ENCODE data around the gene RALGPS2. TPM values are rescaled to one million over a fixed set of nuclear protein-coding genes. Genes with fewer than 3 reads are reported as not detected.
A peak's percentile ranks its signal among the peaks of the same experiment; 100 is the strongest.
"Not testable (repeated sequence)": the region's sequence is repeated elsewhere in the genome, so short reads cannot be mapped to it uniquely, and the experiment has no call there.

RALGPS2 gene
- total and polyA plus RNA-seq, 2 of the 13 experiments (the other 11 are each of a cell fraction or from before 2014, with no cell fraction given): 15.6 to 36.0 TPM

DNA sequence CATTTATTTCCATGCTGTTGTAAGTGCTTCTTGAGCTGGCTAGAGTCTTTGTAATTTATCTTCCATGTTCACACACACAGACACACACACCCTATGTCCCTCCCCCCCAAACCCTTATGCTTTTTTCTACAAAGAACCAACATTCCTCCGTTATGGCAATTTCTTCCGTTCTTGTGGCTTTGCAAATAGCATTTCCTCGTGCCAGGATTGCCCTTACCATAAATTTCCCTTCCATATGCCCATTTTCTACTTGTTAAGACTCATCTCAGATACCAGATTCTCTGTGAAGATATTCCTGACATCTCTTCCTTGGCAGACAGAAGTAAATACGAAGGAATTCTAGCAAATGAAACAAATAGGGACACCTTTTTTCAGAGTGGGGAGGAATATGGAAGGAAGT, 26.0 kb downstream of the RALGPS2 start (continued):
- TF ChIP-seq, protein P1, sequence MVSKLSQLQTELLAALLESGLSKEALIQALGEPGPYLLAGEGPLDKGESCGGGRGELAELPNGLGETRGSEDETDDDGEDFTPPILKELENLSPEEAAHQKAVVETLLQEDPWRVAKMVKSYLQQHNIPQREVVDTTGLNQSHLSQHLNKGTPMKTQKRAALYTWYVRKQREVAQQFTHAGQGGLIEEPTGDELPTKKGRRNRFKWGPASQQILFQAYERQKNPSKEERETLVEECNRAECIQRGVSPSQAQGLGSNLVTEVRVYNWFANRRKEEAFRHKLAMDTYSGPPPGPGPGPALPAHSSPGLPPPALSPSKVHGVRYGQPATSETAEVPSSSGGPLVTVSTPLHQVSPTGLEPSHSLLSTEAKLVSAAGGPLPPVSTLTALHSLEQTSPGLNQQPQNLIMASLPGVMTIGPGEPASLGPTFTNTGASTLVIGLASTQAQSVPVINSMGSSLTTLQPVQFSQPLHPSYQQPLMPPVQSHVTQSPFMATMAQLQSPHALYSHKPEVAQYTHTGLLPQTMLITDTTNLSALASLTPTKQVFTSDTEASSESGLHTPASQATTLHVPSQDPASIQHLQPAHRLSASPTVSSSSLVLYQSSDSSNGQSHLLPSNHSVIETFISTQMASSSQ (IDR thresholded peaks at IDR 0.05; ENCODE audit: low read depth): no peak
- TF ChIP-seq, protein P1 (CRISPR knock-in tag; IDR thresholded peaks at IDR 0.05; ENCODE audit: borderline replicate concordance): no peak

GRCh38 chr1:178752891-178753290, 27.8 kb downstream of the RALGPS2 start:
- H3K9me3 ChIP-seq (ENCODE audit: low read length): no peaks in the 10 kb centered on the region
- H3K27ac ChIP-seq (ENCODE audit: extremely low read length, insufficient read depth, low read length): no peak overlapping the region
- H3K4me3 ChIP-seq (replicated peaks in 1 of 3; ENCODE audit: insufficient read depth in 1 of 3, low read depth in 2 of 3, low read length in 3 of 3): no peak overlapping the region
- no peak overlapping the region for H3K9ac ChIP-seq (ENCODE audit: insufficient read depth, low read depth, low read length)
- no peak overlapping the region for H3K4me2 ChIP-seq (ENCODE audit: low read depth, low read length)
- H3K27me3 ChIP-seq (ENCODE audit: control insufficient read depth in 1 of 2, insufficient read depth in 2 of 2, low read length in 2 of 2): no peaks in the 10 kb centered on the region
- H3K36me3 ChIP-seq (replicated peaks in 1 of 2; ENCODE audit: control insufficient read depth in 1 of 2, insufficient read depth in 2 of 2, low read length in 2 of 2): no peaks in the 10 kb centered on the region; a peak in 1 of 5 replicates
- peaks cover 8% of the 10 kb centered on the region for H3K4me1 ChIP-seq (ENCODE audit: insufficient read depth, low read length)
- ChIA-PET POLR2A (interaction anchor here (1.2 to 1.6 kb wide), 2 partner anchors 210 to 211 kb away, joined by 4 to 5 read pairs (median 4); no protein-coding TSS in a partner anchor), CTCF (ENCODE audit: low intra/inter-chr PET ratio, low total read pairs) (interaction anchor here (0.9 to 3.2 kb wide), 6 partner anchors 211 to 442 kb away, joined by 3 to 28 read pairs (median 3); no protein-coding TSS in a partner anchor)
- no TSS peak for BruUV-seq (replicated peaks)
- DNase-seq (ENCODE audit: low spot score) (peak; percentile 20), FAIRE-seq (no peak), ATAC-seq (peak; percentile 61; the same call in 2 of the 3 replicates)
- H3K79me2 ChIP-seq (ENCODE audit: insufficient read depth, low read length): peaks cover 35% of the 10 kb centered on the region
- WGBS (ENCODE audit: low lambda C conversion rate): 57% methylated on average over 2 of the region's 2 CpGs
- intact Hi-C loops (cut with micrococcal nuclease; ENCODE audit: unreplicated experiment) (loop anchor here (1.0 kb wide), 3 partner anchors 28 to 221 kb away; partner anchors contain the start of gene RALGPS2), in situ Hi-C loops (cut with HindIII; ENCODE audit: extremely low pct_ligation_motif_present, low pct_unique_long_range_greater_than_20kb) (loop anchor here (5.0 to 25.0 kb wide), 2 partner anchors 221 to 609 kb away; partner anchors contain the start of gene AXDND1)
- H4K20me1 ChIP-seq (ENCODE audit: insufficient read depth, low read length): peaks cover 8% of the 10 kb centered on the region; the same call in 1 of the 2 replicates
- no peak overlapping the region for H2AFZ ChIP-seq (ENCODE audit: low read length)
- peak; percentile 11; the same call in 1 of the 2 replicates for TF ChIP-seq GATAD2A (CRISPR knock-in tag; IDR thresholded peaks at IDR 0.05)
- TF ChIP-seq SKI (IDR thresholded peaks at IDR 0.05; ENCODE audit: partially characterized antibody): peak; percentile 64
- no peak for TF ChIP-seq ZNF225 (CRISPR knock-in tag; IDR thresholded peaks at IDR 0.05)
- no peak for TF ChIP-seq SOX13 (IDR thresholded peaks at IDR 0.05)
- TF ChIP-seq SOX13 (CRISPR knock-in tag; conservative IDR thresholded peaks at IDR 0.05 in 1 of 2, IDR thresholded peaks at IDR 0.05 in 1 of 2): 0 out of 4 replicates have a peak, but pooled peaks of 1 of the 2 experiments have one; percentile 9
- 0 out of 2 replicates have a peak, but pooled peaks have one; percentile 17 for TF ChIP-seq MIXL1 (CRISPR knock-in tag; IDR thresholded peaks at IDR 0.05)
- TF ChIP-seq RARA (CRISPR knock-in tag; IDR thresholded peaks at IDR 0.05): peak; percentile 82
- TF ChIP-seq MZF1 (CRISPR knock-in tag; IDR thresholded peaks at IDR 0.05; ENCODE audit: borderline replicate concordance): no peak
- 0 out of 2 replicates have a peak, but pooled peaks have one; percentile 21 for TF ChIP-seq FOXA3 (CRISPR knock-in tag; IDR thresholded peaks at IDR 0.05)
- no peak for TF ChIP-seq ZNF24 (IDR thresholded peaks at IDR 0.05)

GRCh38 chr1:178754655-178755256, 29.7 kb downstream of the RALGPS2 start:
- CTCF ChIA-PET (ENCODE audit: low intra/inter-chr PET ratio, low total read pairs): interaction anchor here (2.4 to 3.2 kb wide), 2 partner anchors 212 to 221 kb away, joined by 13 to 28 read pairs; no protein-coding TSS in a partner anchor
- in situ Hi-C loops (cut with HindIII; ENCODE audit: extremely low pct_ligation_motif_present, low pct_unique_long_range_greater_than_20kb): loop anchor here (5.0 to 25.0 kb wide), 2 partner anchors 222 to 608 kb away; partner anchors contain the start of gene AXDND1

More at GRCh38 chr1:178754655-178755256, 29.7 kb downstream of the RALGPS2 start:
- H3K4me2 ChIP-seq (ENCODE audit: low read depth, low read length); H3K27me3 ChIP-seq (ENCODE audit: control insufficient read depth in 1 of 2, insufficient read depth in 2 of 2, low read length in 2 of 2); POLR2A ChIA-PET; H4K20me1 ChIP-seq (ENCODE audit: insufficient read depth, low read length); H3K4me3 ChIP-seq (replicated peaks in 1 of 3; ENCODE audit: insufficient read depth in 1 of 3, low read depth in 2 of 3, low read length in 3 of 3); DNase-seq (ENCODE audit: low spot score); ATAC-seq; intact Hi-C loops (cut with micrococcal nuclease; ENCODE audit: unreplicated experiment); H3K9me3 ChIP-seq (ENCODE audit: low read length); FAIRE-seq; BruUV-seq (replicated peaks); H3K4me1 ChIP-seq (ENCODE audit: insufficient read depth, low read length); H3K27ac ChIP-seq (ENCODE audit: extremely low read length, insufficient read depth, low read length); H3K36me3 ChIP-seq (replicated peaks in 1 of 2; ENCODE audit: control insufficient read depth in 1 of 2, insufficient read depth in 2 of 2, low read length in 2 of 2); H2AFZ ChIP-seq (ENCODE audit: low read length); H3K9ac ChIP-seq (ENCODE audit: insufficient read depth, low read depth, low read length): not testable (repeated sequence)
- 98% methylated on average over 3 of the region's 3 CpGs for WGBS (ENCODE audit: low lambda C conversion rate)
- H3K79me2 ChIP-seq (ENCODE audit: insufficient read depth, low read length): peaks cover 51% of the 10 kb centered on the region

All from HepG2 (cell line).